HG02588 (cell line): ENCODE results near the gene SLC4A4.

ENCODE experiments used
- ATAC-seq: cut with Tn5 transposase; IDR thresholded peaks from one replicate; pipeline ENCODE4 v1.9.1; 2021; ENCODE audit warnings: mild to moderate bottlenecking, moderate library complexity; ENCODE audit not compliant: unreplicated experiment

SLC4A4 gene

GRCh38 chr4:71532407-71532806 lies 193.6 kb downstream of the SLC4A4 start:
- no peak for ATAC-seq

GRCh38 chr4:71533121-71533520 lies 194.3 kb downstream of the SLC4A4 start:
- ATAC-seq = no peak

- ATAC-seq = no peak
These were observed 198.8 kb downstream of the SLC4A4 start for GRCh38 chr4:71537551-71538065.

GRCh38 chr4:71538528-71538927 lies 199.7 kb downstream of the SLC4A4 start:
- no peak for ATAC-seq

- no peak for ATAC-seq
These were observed 202.0 kb downstream of the SLC4A4 start for GRCh38 chr4:71540749-71541269.

GRCh38 chr4:71541541-71541940 lies 202.7 kb downstream of the SLC4A4 start:
- no peak for ATAC-seq

GRCh38 chr4:71545168-71545567 lies 206.3 kb downstream of the SLC4A4 start:
- ATAC-seq = no peak

- no peak for ATAC-seq
These were observed 210.8 kb downstream of the SLC4A4 start for GRCh38 chr4:71549516-71550160.

- no peak for ATAC-seq
These were observed 211.7 kb downstream of the SLC4A4 start for GRCh38 chr4:71550220-71551165.

GRCh38 chr4:71553605-71554004 lies 214.8 kb downstream of the SLC4A4 start:
- no peak for ATAC-seq

- no peak for ATAC-seq
These were observed 215.2 kb downstream of the SLC4A4 start for GRCh38 chr4:71554025-71554424.

GRCh38 chr4:71558248-71558647 lies 219.4 kb downstream of the SLC4A4 start:
- peak; percentile 83 for ATAC-seq

GRCh38 chr4:71559957-71560571 lies 221.2 kb downstream of the SLC4A4 start:
- no peak for ATAC-seq

GRCh38 chr4:71564775-71565174 lies 226.0 kb downstream of the SLC4A4 start:
- ATAC-seq = no peak

- no peak for ATAC-seq
These were observed 228.0 kb downstream of the SLC4A4 start for GRCh38 chr4:71566856-71567255.

- no peak for ATAC-seq
These were observed 229.3 kb downstream of the SLC4A4 start for GRCh38 chr4:71568131-71568530.

GRCh38 chr4:71570492-71570891 lies 231.7 kb downstream of the SLC4A4 start:
- no peak for ATAC-seq

GRCh38 chr4:71571346-71571745 lies 232.5 kb downstream of the SLC4A4 start:
- no peak for ATAC-seq

GRCh38 chr4:71583971-71584370 lies 245.2 kb downstream of the SLC4A4 start:
- ATAC-seq = no peak

GRCh38 chr4:71584585-71584984 lies 245.8 kb downstream of the SLC4A4 start:
- ATAC-seq = no peak

- no peak for ATAC-seq
These were observed 247.4 kb downstream of the SLC4A4 start for GRCh38 chr4:71586087-71586763.
